Medulla oblongata (tissue), 1 donor: ENCODE measurements around the gene NPL.

Source experiments
- DNase-seq: peaks from one replicate; pipeline ENCODE4 v3.0.0-alpha.2; 2015; ENCODE audit errors: extremely low spot score

NPL gene

GRCh38 chr1:182867861-182868260 lies 78.3 kb downstream of the NPL start:
- no peak for DNase-seq

GRCh38 chr1:182869241-182869666 lies 79.7 kb downstream of the NPL start:
- no peak for DNase-seq

DNA sequence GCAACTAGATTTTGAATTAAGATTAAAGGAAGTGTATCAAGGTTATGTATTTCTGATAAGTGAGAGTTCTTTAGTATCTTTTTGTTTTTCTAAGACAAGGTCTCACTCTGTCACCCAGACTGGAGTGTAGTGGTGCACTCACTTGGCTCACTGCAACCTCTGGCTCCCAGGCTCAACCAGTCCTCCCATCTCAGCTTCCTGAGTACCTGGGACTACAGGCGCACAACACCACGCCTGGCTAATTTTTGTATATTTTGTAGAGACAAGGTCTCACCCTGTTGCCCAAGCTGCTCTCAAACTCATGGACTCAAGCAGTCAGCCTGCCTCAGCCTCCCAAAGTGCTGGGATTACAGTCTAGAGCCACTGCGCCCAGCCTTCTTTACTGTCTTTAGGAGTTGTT lies 83.3 kb downstream of the NPL start:
- no peak for DNase-seq

GRCh38 chr1:182875889-182876288 lies 86.3 kb downstream of the NPL start:
- DNase-seq: no peak

- DNase-seq: no peak
Observed at GRCh38 chr1:182877331-182877730, 87.8 kb downstream of the NPL start.

- no peak for DNase-seq
Observed at GRCh38 chr1:182877842-182878241, 88.3 kb downstream of the NPL start.
